GM12801 (cell line): ENCODE results near the gene KIRREL3.

Source experiments
- TF ChIP-seq, protein P1 (sequence below): IDR thresholded peaks from one replicate; pipeline ENCODE4 v1.5.1; 2011; ENCODE audit warnings: control low read depth; ENCODE audit not compliant: insufficient read length; ENCODE audit errors: extremely low read depth

The KIRREL3 gene

DNA sequence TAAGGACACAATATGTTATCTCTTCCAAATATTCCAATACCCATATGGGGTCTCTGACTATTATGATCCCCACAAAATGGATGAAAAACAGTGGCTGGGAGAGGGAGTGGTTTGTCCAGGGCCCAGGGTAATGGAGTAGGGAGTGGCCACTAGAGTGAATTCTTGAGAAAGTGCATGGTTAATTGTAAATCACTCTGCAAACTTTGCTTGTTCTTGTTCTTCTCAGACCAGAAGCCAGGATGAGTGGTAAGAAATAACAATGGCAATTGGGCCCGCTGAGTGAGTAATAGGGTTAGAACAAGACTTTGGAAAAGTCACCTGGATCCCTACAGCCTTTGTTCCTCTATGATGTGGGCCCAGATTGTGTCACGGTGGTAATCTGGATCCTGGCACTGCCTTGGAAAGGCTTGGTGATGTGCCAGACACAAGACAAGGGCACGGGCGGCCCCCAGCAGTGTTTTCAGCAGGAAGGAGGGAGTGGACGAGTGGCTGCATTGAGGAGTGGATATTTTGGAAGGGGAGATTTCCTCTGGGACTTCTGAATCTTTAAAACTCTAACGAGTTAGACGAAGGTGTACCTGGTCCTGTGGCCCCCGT lies 18.2 kb upstream of the KIRREL3 start:
- TF ChIP-seq, protein P1, sequence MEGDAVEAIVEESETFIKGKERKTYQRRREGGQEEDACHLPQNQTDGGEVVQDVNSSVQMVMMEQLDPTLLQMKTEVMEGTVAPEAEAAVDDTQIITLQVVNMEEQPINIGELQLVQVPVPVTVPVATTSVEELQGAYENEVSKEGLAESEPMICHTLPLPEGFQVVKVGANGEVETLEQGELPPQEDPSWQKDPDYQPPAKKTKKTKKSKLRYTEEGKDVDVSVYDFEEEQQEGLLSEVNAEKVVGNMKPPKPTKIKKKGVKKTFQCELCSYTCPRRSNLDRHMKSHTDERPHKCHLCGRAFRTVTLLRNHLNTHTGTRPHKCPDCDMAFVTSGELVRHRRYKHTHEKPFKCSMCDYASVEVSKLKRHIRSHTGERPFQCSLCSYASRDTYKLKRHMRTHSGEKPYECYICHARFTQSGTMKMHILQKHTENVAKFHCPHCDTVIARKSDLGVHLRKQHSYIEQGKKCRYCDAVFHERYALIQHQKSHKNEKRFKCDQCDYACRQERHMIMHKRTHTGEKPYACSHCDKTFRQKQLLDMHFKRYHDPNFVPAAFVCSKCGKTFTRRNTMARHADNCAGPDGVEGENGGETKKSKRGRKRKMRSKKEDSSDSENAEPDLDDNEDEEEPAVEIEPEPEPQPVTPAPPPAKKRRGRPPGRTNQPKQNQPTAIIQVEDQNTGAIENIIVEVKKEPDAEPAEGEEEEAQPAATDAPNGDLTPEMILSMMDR: no peak

- TF ChIP-seq, protein P1: no peak
These were observed 16.9 kb upstream of the KIRREL3 start for GRCh38 chr11:127017482-127017881.

DNA sequence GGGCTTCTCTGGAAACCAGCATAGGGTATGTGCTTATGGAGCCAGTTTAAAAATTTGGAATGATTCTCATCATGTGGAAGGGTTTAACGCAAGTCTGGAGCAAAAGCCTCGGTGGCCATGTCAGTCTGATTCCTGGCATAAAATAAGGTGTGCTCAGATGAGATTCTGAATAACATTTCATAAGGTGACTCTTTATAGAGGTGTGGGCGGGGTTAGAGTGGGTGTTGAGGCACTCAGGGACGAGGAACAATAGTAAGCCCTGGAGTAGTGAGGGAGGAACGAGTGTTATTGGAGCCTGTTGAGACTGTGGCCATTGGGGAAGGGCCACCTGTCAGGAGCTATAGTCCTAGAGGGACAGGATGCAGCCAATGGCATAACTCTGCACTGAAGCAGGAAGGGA lies 13.0 kb upstream of the KIRREL3 start:
- TF ChIP-seq, protein P1: no peak

GRCh38 chr11:127006311-127006710 lies 5.7 kb upstream of the KIRREL3 start:
- TF ChIP-seq, protein P1: no peak

DNA sequence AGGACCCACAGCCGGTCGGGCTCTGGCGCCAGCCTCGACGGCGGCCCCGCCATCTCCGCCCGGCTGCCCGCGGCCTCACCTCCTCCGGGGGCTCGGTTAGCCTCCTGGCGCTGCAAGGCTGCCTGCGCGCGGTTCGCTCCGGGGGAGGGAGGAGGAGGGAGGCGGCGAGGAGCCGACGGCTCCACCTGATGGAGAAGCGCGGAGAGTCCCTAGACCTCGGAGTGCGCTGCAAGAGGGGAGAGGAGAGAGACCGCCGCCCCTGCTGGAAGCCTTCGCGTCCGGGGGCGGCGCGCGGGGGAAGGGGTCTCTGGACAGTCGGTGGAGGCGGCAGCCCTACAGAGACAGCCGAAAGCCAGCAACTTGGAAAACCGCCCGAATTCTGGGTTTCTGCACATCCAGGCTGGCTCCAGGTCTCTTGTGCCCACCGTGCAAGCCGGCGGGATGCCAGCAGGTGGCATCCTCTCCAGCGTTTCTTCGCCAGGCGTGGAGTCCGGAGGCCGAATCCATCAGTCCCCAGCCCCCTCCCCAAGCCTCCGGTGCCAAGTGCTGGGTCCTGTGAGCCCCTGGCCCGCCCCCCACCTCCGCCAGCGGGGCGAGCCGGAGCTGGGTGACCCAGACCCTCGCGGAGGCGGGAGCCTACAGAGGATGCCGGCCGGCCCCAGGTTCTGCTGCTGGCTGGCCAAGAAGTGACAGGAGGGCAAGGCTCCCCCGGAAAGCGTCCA lies 2.9 kb upstream of the KIRREL3 start:
- TF ChIP-seq, protein P1: no peak

GRCh38 chr11:127002669-127003259 lies 2.2 kb upstream of the KIRREL3 start:
- TF ChIP-seq, protein P1: no peak

GRCh38 chr11:127000981-127001380 lies 411 bp upstream of the KIRREL3 start:
- TF ChIP-seq, protein P1: no peak
